ENCODE results near the gene PDZK1. TPM values are rescaled to one million over a fixed set of nuclear protein-coding genes. Genes with fewer than 3 reads are reported as not detected.

Gene PDZK1
- total and polyA plus RNA-seq, 12 donors, result 1.8 to 7.5 (median 3.4) TPM

DNA sequence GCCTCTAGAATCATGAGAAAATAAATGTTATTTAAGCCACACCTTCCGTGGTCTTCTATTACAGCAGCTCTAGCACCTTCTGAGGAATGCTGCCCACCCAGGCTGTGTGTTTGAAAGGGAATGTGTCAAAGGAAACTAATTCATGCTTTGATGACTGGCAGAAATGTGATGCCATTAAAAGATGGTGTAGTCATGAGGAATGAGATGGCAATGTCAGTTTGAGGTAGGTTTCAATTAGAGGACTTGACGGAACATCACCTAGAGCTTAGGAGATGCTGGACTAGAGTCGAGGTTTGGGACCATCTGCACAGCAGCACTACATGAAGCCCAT lies 10.6 kb downstream of the PDZK1 start:
- TF ChIP-seq, protein P1, sequence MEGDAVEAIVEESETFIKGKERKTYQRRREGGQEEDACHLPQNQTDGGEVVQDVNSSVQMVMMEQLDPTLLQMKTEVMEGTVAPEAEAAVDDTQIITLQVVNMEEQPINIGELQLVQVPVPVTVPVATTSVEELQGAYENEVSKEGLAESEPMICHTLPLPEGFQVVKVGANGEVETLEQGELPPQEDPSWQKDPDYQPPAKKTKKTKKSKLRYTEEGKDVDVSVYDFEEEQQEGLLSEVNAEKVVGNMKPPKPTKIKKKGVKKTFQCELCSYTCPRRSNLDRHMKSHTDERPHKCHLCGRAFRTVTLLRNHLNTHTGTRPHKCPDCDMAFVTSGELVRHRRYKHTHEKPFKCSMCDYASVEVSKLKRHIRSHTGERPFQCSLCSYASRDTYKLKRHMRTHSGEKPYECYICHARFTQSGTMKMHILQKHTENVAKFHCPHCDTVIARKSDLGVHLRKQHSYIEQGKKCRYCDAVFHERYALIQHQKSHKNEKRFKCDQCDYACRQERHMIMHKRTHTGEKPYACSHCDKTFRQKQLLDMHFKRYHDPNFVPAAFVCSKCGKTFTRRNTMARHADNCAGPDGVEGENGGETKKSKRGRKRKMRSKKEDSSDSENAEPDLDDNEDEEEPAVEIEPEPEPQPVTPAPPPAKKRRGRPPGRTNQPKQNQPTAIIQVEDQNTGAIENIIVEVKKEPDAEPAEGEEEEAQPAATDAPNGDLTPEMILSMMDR (IDR thresholded peaks at IDR 0.05), result no peak
- H3K36me3 ChIP-seq (replicated peaks in 1 of 2), result no peaks in the 10 kb centered on the region
- H3K4me3 ChIP-seq, result no peak overlapping the region
- no peak overlapping the region for H3K27ac ChIP-seq
- no peak for DNase-seq
- WGBS, 4 donors, result 92 to 96% (median 95%) methylated on average over 3 of the region's 3 CpGs
- no peaks in the 10 kb centered on the region for H3K9me3 ChIP-seq (replicated peaks in 1 of 3)
- peaks cover 4 to 9% of the 10 kb centered on the region in 2 donors for H3K4me1 ChIP-seq (replicated peaks in 1 of 2)
- H3K27me3 ChIP-seq, result no peaks in the 10 kb centered on the region
- intact Hi-C loops (cut with DNase I), result no loop called here

DNA sequence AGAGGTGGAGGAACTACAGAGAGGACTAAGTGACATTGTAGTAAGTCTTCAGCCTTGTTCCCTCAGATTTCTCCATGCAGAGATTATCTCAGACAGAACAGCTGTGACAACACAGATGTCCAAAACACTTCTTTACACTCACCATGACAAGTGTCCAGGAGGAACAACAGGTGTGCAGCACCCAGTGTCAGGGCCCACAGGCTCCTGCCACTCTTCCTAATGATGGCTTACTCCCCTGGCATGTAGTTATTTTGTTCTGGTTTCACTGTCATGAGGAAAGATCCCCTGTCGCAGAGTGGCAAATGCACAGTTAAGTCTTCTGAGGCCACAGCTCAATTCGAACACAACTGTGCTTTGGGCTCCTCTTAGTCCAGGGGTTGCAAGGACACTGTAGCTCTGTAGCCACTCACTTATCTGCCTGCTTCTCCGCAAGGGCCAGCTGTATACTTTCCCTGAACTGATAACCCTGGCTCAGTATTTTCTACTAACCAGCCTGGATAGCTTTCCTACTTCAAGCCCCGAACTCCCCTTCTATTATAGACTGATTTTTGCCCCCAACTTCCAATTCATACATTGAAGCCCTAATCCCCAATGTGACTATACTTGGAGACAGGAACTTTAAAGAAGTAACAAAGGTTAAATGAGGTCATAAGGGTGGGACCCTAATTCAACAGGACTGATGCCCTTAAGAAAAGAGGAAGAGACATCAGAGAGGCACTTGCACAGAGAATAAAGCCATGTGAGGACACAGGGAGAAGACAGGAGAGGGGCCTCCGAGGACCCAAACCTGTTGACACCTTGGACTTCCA lies 11.1 kb downstream of the PDZK1 start:
- DNase-seq, result no peak
- Histone ChIP-seq H3K9me3 (replicated peaks in 1 of 3) (no peaks in the 10 kb centered on the region), H3K4me1 (replicated peaks in 1 of 2) (peaks cover 10 to 15% of the 10 kb centered on the region in 2 donors), H3K36me3 (replicated peaks in 1 of 2) (no peaks in the 10 kb centered on the region), H3K27ac (no peak overlapping the region), H3K4me3 (no peak overlapping the region), H3K27me3 (no peaks in the 10 kb centered on the region)
- TF ChIP-seq, protein P1 (IDR thresholded peaks at IDR 0.05), result no peak
- TF ChIP-seq POLR2A (IDR thresholded peaks at IDR 0.05), result no peak
- intact Hi-C loops (cut with DNase I), result no loop called here
- 79 to 89% (median 83%) methylated on average over 5 of the region's 5 CpGs for WGBS, 4 donors

DNA sequence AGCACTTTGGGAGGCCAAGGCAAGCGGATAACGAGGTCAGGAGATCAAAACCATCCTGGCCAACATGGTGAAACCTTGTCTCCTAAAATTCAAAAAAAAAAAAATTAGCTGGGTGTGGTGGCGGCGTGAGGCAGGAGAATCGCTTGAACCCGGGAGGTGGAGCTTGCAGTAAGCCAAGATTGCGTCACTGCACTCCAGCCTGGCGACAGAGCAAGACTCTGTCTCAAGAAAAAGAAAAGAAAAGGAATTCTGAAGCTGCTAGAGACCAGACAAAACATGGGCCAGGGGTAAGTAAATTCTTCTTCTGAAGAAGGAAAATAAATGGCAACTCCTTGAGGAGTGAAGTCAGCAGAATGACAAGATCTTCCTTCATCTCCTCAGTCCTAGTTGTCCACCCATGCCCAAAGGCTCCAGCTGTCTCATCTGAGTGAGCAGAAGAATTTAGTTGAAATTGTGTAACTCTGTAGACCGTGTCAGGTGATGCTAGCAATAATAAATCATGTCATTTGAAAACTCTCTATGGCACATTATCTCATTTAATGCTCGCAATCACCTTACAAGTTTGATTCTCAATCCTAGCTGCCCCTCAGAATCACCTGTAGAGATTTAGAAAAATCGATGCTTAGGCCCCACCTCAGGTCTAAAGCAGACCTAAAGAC lies 14.3 kb downstream of the PDZK1 start:
- peaks cover 22 to 28% of the 10 kb centered on the region in 2 donors for H3K4me1 ChIP-seq (replicated peaks in 1 of 2)
- no peak overlapping the region for H3K4me3 ChIP-seq
- no peak for DNase-seq
- TF ChIP-seq POLR2A (IDR thresholded peaks at IDR 0.05), result no peak
- TF ChIP-seq, protein P1 (IDR thresholded peaks at IDR 0.05), result no peak
- H3K9me3 ChIP-seq (replicated peaks in 1 of 3), result no peaks in the 10 kb centered on the region
- H3K36me3 ChIP-seq (replicated peaks in 1 of 2), result no peaks in the 10 kb centered on the region
- H3K27ac ChIP-seq, result no peak overlapping the region
- intact Hi-C loops (cut with DNase I), result no loop called here
- no peaks in the 10 kb centered on the region for H3K27me3 ChIP-seq
- WGBS, 4 donors, result 85 to 88% (median 86%) methylated on average over 11 of the region's 11 CpGs

DNA sequence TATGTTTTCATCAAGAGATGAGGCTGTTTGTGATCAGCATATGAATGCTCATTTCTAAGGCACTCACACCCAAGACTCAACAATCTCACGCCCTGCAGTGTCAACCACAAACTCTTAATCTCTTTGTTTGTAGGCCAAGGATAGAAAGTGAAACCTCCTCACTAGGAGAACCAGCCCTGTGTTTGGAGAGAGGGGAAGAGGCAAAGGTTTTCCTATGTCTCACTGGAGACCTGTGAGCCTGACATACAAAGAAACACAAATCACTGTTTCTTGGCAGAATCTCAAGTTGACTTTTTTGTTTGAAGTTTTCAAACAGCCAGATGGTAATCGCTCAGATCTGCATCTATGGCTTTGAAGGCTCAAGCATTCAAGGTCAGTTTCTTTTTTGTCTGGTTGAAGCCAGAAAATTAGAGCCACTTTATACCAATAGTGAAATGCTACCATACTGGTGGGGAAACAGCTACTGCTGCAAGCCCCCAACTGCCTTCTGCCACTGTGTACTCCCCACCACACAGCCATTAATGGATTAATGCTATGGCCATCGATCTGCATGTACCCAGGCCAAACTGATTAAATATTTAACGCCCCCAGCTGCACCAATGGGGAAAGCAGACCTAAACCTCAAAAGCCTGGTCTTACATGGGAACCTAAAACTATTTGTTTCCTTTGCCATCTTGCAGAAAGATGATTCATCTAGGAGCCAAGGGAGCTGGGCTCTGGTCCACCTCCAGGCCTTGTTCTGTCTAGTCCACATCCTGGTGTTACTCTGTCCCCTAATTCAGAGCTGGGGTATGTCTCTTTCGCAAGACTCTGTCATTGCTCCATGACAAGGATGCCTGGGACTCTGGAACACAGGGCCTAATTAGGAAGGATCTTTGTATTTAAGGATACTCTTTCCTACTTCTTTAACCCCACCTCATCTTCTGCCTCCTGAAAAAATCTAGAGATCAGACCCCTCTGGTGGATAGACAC lies 16.3 kb downstream of the PDZK1 start:
- Histone ChIP-seq H3K27me3 (no peaks in the 10 kb centered on the region), H3K4me3 (no peak overlapping the region), H3K4me1 (replicated peaks in 1 of 2) (peaks cover 22 to 28% of the 10 kb centered on the region in 2 donors), H3K9me3 (replicated peaks in 1 of 3) (no peaks in the 10 kb centered on the region), H3K27ac (peak overlapping the region; percentile 45 to 77 (median 66)), H3K36me3 (replicated peaks in 1 of 2) (no peaks in the 10 kb centered on the region)
- WGBS, 4 donors, result 38 to 39% (median 38%) methylated on average over 5 of the region's 5 CpGs
- DNase-seq, result peak in 6 of 7 donors; percentile 67 to 80 (median 75)
- intact Hi-C loops (cut with DNase I), result no loop called here
- TF ChIP-seq POLR2A (IDR thresholded peaks at IDR 0.05), result peak in 1 of 2 donors; percentile 17
- TF ChIP-seq, protein P1 (IDR thresholded peaks at IDR 0.05), result no peak
